Adipocyte (in vitro differentiated cells): ENCODE results near the gene TPO.
"Not testable (repeated sequence)": the region's sequence is repeated elsewhere in the genome, so short reads cannot be mapped to it uniquely, and the experiment has no call there.

Experiments
- DNase-seq: peaks from one replicate; pipeline ENCODE4 v3.0.0-alpha.2; 2015; ENCODE audit warnings: low read depth
- H3K27me3 ChIP-seq: replicated peaks from 2 replicates; pipeline ENCODE4 v1.7.0; 2013; ENCODE audit warnings: mild to moderate bottlenecking, low read length, moderate library complexity; ENCODE audit not compliant: control insufficient read depth, insufficient read depth
- H3K36me3 ChIP-seq: 2 replicates; pipeline ENCODE4 v1.7.0; 2013; ENCODE audit warnings: low read length, mild to moderate bottlenecking, moderate library complexity; ENCODE audit not compliant: control insufficient read depth, insufficient read depth, severe bottlenecking
- H3K4me1 ChIP-seq: 2 replicates; pipeline ENCODE4 v1.7.0; 2013; ENCODE audit warnings: mild to moderate bottlenecking, low read length, moderate library complexity; ENCODE audit not compliant: control insufficient read depth, insufficient read depth
- H3K4me3 ChIP-seq: 2 replicates; pipeline ENCODE4 v1.7.0; 2013; ENCODE audit warnings: mild to moderate bottlenecking, low read length, moderate library complexity
- H3K9ac ChIP-seq: 2 replicates; pipeline ENCODE4 v1.7.0; 2013; ENCODE audit warnings: mild to moderate bottlenecking, low read length, moderate library complexity
- H3K9me3 ChIP-seq: 2 replicates; pipeline ENCODE4 v1.7.0; 2013; ENCODE audit warnings: mild to moderate bottlenecking, low read length, moderate library complexity; ENCODE audit not compliant: control insufficient read depth

Gene TPO

GRCh38 chr2:1486670-1487069 lies 73.4 kb downstream of the TPO start:
- Histone ChIP-seq H3K4me1 (no peaks in the 10 kb centered on the region), H3K36me3 (no peaks in the 10 kb centered on the region), H3K9me3 (no peaks in the 10 kb centered on the region), H3K9ac (no peak overlapping the region), H3K4me3 (no peak overlapping the region), H3K27me3 (peaks cover 4% of the 10 kb centered on the region)
- DNase-seq, result no peak

- no peak for DNase-seq
Measured at GRCh38 chr2:1487758-1488157, 74.5 kb downstream of the TPO start.

GRCh38 chr2:1488181-1488671 lies 75.0 kb downstream of the TPO start:
- H3K4me1 ChIP-seq, result no peaks in the 10 kb centered on the region
- DNase-seq, result no peak
- no peak overlapping the region for H3K4me3 ChIP-seq
- no peaks in the 10 kb centered on the region for H3K36me3 ChIP-seq
- H3K27me3 ChIP-seq, result peaks cover 8% of the 10 kb centered on the region
- no peak overlapping the region for H3K9ac ChIP-seq
- H3K9me3 ChIP-seq, result no peaks in the 10 kb centered on the region

More at GRCh38 chr2:1487758-1488157, 74.5 kb downstream of the TPO start:
- Histone ChIP-seq H3K4me3 (no peak overlapping the region), H3K9me3 (no peaks in the 10 kb centered on the region), H3K4me1 (no peaks in the 10 kb centered on the region), H3K9ac (no peak overlapping the region), H3K27me3 (peaks cover 8% of the 10 kb centered on the region), H3K36me3 (no peaks in the 10 kb centered on the region)

DNA sequence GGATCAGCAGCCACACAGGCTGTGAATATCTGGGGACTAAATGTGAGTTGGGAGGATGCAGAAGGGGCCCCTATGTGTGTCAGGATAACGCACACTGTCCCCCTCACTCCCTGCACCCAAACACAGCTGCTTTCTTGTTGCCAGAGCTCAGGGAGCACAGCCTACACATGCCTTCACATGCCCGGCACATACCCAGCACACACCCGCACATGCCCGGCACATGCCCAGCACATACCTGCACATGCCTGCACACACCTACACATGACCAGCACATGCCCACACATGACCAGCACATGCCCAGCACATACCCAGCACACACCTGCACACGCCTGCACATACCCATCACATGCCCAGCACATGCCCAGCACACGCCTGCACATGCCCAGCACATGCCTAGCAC lies 75.6 kb downstream of the TPO start:
- no peaks in the 10 kb centered on the region for H3K9me3 ChIP-seq
- no peak overlapping the region for H3K9ac ChIP-seq
- no peaks in the 10 kb centered on the region for H3K4me1 ChIP-seq
- H3K36me3 ChIP-seq, result no peaks in the 10 kb centered on the region
- H3K27me3 ChIP-seq, result peaks cover 8% of the 10 kb centered on the region
- no peak for DNase-seq
- H3K4me3 ChIP-seq, result no peak overlapping the region

DNA sequence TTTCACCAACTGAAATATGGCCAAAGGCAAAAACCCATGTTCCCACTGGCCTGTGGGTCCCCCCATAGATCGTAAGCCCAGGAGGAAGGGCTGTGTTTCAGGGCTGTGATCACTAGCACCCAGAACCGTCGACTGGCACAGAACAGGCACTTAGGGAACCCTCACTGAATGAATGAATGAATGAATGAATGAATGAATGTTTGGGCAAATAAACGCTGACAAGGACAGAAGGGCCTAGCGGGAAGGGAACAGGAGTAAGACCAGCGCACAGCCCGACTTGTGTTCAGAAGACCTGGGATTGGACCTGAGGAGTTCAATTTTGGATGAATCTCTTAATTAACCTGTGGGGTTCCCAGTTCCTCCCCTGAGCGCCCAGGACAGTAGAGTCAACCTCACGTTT lies 76.2 kb downstream of the TPO start:
- H3K27me3 ChIP-seq, result peaks cover 8% of the 10 kb centered on the region
- no peaks in the 10 kb centered on the region for H3K9me3 ChIP-seq
- no peaks in the 10 kb centered on the region for H3K4me1 ChIP-seq
- H3K9ac ChIP-seq, result no peak overlapping the region
- no peak overlapping the region for H3K4me3 ChIP-seq
- no peaks in the 10 kb centered on the region for H3K36me3 ChIP-seq
- no peak for DNase-seq

DNA sequence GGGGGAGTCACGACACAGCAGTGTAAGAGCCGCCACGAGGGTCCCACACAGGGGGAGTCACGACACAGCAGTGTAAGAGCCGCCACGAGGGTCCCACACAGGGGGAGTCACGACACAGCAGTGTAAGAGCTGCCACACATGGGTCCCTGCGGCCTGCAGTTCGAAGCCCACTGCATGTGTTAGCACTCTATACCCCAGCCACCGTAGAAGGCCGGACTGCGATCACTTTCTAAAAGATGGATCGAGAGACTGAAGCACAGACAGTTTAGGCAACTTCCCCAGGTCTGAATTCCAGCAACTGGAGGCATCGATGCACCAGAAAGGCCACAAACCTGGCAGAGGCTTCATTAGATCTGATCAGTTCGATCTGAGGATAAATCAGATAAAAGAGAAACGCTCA lies 77.1 kb downstream of the TPO start:
- not testable (repeated sequence) for H3K4me1 ChIP-seq, DNase-seq, H3K9ac ChIP-seq, H3K36me3 ChIP-seq, H3K4me3 ChIP-seq, H3K9me3 ChIP-seq
- H3K27me3 ChIP-seq, result peaks cover 11% of the 10 kb centered on the region

- H3K27me3 ChIP-seq, result peaks cover 14% of the 10 kb centered on the region
- H3K4me1 ChIP-seq, result no peaks in the 10 kb centered on the region
- H3K9ac ChIP-seq, result no peak overlapping the region
- H3K9me3 ChIP-seq, result no peaks in the 10 kb centered on the region
- H3K4me3 ChIP-seq, result no peak overlapping the region
- DNase-seq, result no peak
- H3K36me3 ChIP-seq, result no peaks in the 10 kb centered on the region
Measured at GRCh38 chr2:1491751-1492150, 78.5 kb downstream of the TPO start.

- DNase-seq, H3K4me3 ChIP-seq, H3K9ac ChIP-seq: not testable (repeated sequence)
Measured at GRCh38 chr2:1492231-1492630, 79.0 kb downstream of the TPO start.

GRCh38 chr2:1492711-1493430 lies 79.6 kb downstream of the TPO start:
- H3K4me3 ChIP-seq, result no peak overlapping the region
- peaks cover 14% of the 10 kb centered on the region for H3K27me3 ChIP-seq
- H3K9me3 ChIP-seq, result no peaks in the 10 kb centered on the region
- H3K36me3 ChIP-seq, result no peaks in the 10 kb centered on the region
- DNase-seq, result no peak
- no peak overlapping the region for H3K9ac ChIP-seq
- H3K4me1 ChIP-seq, result no peaks in the 10 kb centered on the region

More at GRCh38 chr2:1492231-1492630, 79.0 kb downstream of the TPO start:
- not testable (repeated sequence) for H3K4me1 ChIP-seq, H3K9me3 ChIP-seq, H3K36me3 ChIP-seq
- peaks cover 14% of the 10 kb centered on the region for H3K27me3 ChIP-seq

- no peaks in the 10 kb centered on the region for H3K4me1 ChIP-seq
- H3K36me3 ChIP-seq, result no peaks in the 10 kb centered on the region
- no peak overlapping the region for H3K9ac ChIP-seq
- peaks cover 18% of the 10 kb centered on the region for H3K27me3 ChIP-seq
- H3K9me3 ChIP-seq, result no peaks in the 10 kb centered on the region
- no peak for DNase-seq
- H3K4me3 ChIP-seq, result no peak overlapping the region
Measured at GRCh38 chr2:1493431-1494126, 80.3 kb downstream of the TPO start.

DNA sequence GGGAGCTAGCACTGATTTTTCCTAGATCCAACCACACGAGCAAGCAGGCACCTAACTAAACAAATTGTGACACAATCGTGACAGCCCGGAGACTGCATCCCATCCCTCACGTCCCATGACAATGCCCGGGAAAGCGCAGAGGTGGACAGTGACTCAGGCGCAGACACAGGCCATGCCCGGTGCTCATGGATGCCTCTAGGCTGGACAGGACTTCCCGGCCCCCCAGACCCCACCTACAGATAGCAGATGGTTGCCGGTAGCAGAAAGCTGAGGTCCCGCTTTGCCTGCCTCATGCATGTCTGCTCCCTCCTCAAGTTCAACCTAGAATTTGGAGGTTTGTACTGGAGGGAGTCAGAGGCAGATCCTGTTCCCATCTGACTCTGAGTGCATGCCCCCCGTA lies 81.0 kb downstream of the TPO start:
- Histone ChIP-seq H3K4me3 (no peak overlapping the region), H3K4me1 (no peaks in the 10 kb centered on the region), H3K9ac (no peak overlapping the region), H3K36me3 (no peaks in the 10 kb centered on the region), H3K9me3 (no peaks in the 10 kb centered on the region), H3K27me3 (peaks cover 25% of the 10 kb centered on the region)
- DNase-seq, result no peak
